Stimulated activated naive B cell treated with anti-CD40 and anti-IgM and Interleukin-4, amounts not matched to agents 10 μg/mL and 1 μg/mL and 100 μg/mL, for 72 hours (primary cell): ENCODE data around the gene PRDM2.
"Not testable (repeated sequence)": the region's sequence is repeated elsewhere in the genome, so short reads cannot be mapped to it uniquely, and the experiment has no call there.

ENCODE experiments used
- ATAC-seq, 2 donors: fragments of 150-1000 bp; cut with Tn5 transposase; replicated peaks; 2 replicates each; pipeline ENCODE4 v1.10.0; 2021; ENCODE audit warnings: moderate library complexity in 1 of 2
- DNase-seq: peaks from one replicate; pipeline ENCODE4 v3.0.0; 2021
- H3K27ac Mint-ChIP-seq: one replicate; pipeline ENCODE4 v1.8.0; 2022; ENCODE audit warnings: mild to moderate bottlenecking, mixed read lengths
- H3K27me3 Mint-ChIP-seq, 2 donors: one replicate each; pipeline ENCODE4 v1.8.0; 2022; ENCODE audit warnings: mixed read lengths in 2 of 2
- H3K36me3 Mint-ChIP-seq, 2 donors: one replicate each; pipeline ENCODE4 v1.8.0; 2022; ENCODE audit warnings: mixed read lengths in 2 of 2, mild to moderate bottlenecking in 1 of 2
- H3K4me1 Mint-ChIP-seq, 2 donors: one replicate each; pipeline ENCODE4 v1.8.0; 2022; ENCODE audit warnings: mixed read lengths in 2 of 2, mild to moderate bottlenecking in 1 of 2
- H3K4me3 Mint-ChIP-seq, 2 donors: one replicate each; pipeline ENCODE4 v1.8.0; 2022; ENCODE audit warnings: mild to moderate bottlenecking in 2 of 2, mixed read lengths in 2 of 2, moderate library complexity in 1 of 2
- H3K9me3 Mint-ChIP-seq, 2 donors: one replicate each; pipeline ENCODE4 v1.8.0; 2022; ENCODE audit warnings: mixed read lengths in 2 of 2, mild to moderate bottlenecking in 1 of 2

PRDM2 gene

GRCh38 chr1:13707164-13707563 is 7.2 kb downstream of the PRDM2 start:
- peaks cover 4 to 5% of the 10 kb centered on the region in 2 donors for H3K9me3 Mint-ChIP-seq
- no peak overlapping the region for H3K4me3 Mint-ChIP-seq
- H3K27ac Mint-ChIP-seq = no peak overlapping the region
- no peak for ATAC-seq
- DNase-seq = no peak
- H3K36me3 Mint-ChIP-seq = peaks cover 20 to 38% of the 10 kb centered on the region in 2 donors
- H3K4me1 Mint-ChIP-seq = peaks cover 43 to 79% of the 10 kb centered on the region in 2 donors
- no peaks in the 10 kb centered on the region for H3K27me3 Mint-ChIP-seq

- DNase-seq = no peak
- no peak for ATAC-seq
- Mint-ChIP-seq H3K9me3 (peaks cover 4 to 5% of the 10 kb centered on the region in 2 donors), H3K4me1 (peaks cover 45 to 79% of the 10 kb centered on the region in 2 donors), H3K4me3 (no peak overlapping the region), H3K36me3 (peaks cover 20 to 38% of the 10 kb centered on the region in 2 donors), H3K27ac (peak overlapping the region; percentile 47), H3K27me3 (no peaks in the 10 kb centered on the region)
Measured at GRCh38 chr1:13708380-13708982, 8.5 kb downstream of the PRDM2 start.

GRCh38 chr1:13710086-13710485 is 10.1 kb downstream of the PRDM2 start:
- H3K4me1 Mint-ChIP-seq = peaks cover 43 to 80% of the 10 kb centered on the region in 2 donors
- DNase-seq = no peak
- H3K4me3 Mint-ChIP-seq = no peak overlapping the region

GRCh38 chr1:13714851-13715250 is 14.9 kb downstream of the PRDM2 start:
- H3K4me1 Mint-ChIP-seq = peaks cover 38 to 61% of the 10 kb centered on the region in 2 donors
- no peak overlapping the region for H3K4me3 Mint-ChIP-seq

More at GRCh38 chr1:13710086-13710485, 10.1 kb downstream of the PRDM2 start:
- Mint-ChIP-seq H3K27ac (peak overlapping the region; percentile 37), H3K27me3 (no peaks in the 10 kb centered on the region), H3K36me3 (peaks cover 20 to 34% of the 10 kb centered on the region in 2 donors), H3K9me3 (peaks cover 4 to 5% of the 10 kb centered on the region in 2 donors)
- ATAC-seq = no peak

GRCh38 chr1:13715616-13716287 is 15.8 kb downstream of the PRDM2 start:
- DNase-seq = not testable (repeated sequence)

More at GRCh38 chr1:13714851-13715250, 14.9 kb downstream of the PRDM2 start:
- ATAC-seq (no peak), DNase-seq (no peak)
- Mint-ChIP-seq H3K27ac (no peak overlapping the region), H3K36me3 (peaks cover 24 to 39% of the 10 kb centered on the region in 2 donors), H3K9me3 (peaks cover 0 to 2% of the 10 kb centered on the region in 2 donors), H3K27me3 (no peaks in the 10 kb centered on the region)

GRCh38 chr1:13722808-13723360 is 22.9 kb downstream of the PRDM2 start:
- H3K27me3 Mint-ChIP-seq = no peaks in the 10 kb centered on the region
- peak overlapping the region; percentile 76 for H3K27ac Mint-ChIP-seq
- peaks cover 23 to 57% of the 10 kb centered on the region in 2 donors for H3K36me3 Mint-ChIP-seq
- no peak for DNase-seq
- peaks cover 0 to 1% of the 10 kb centered on the region in 2 donors for H3K9me3 Mint-ChIP-seq
- no peak overlapping the region for H3K4me3 Mint-ChIP-seq
- H3K4me1 Mint-ChIP-seq = peaks cover 58 to 71% of the 10 kb centered on the region in 2 donors
- ATAC-seq = no peak

More at GRCh38 chr1:13715616-13716287, 15.8 kb downstream of the PRDM2 start:
- H3K4me3 Mint-ChIP-seq, H3K27ac Mint-ChIP-seq, H3K27me3 Mint-ChIP-seq, ATAC-seq, H3K9me3 Mint-ChIP-seq: not testable (repeated sequence)
- H3K36me3 Mint-ChIP-seq = peaks cover 26 to 44% of the 10 kb centered on the region in 2 donors
- peaks cover 37 to 58% of the 10 kb centered on the region in 2 donors for H3K4me1 Mint-ChIP-seq

GRCh38 chr1:13723810-13724209 is 23.8 kb downstream of the PRDM2 start:
- H3K27ac Mint-ChIP-seq = peak overlapping the region; percentile 97
- DNase-seq = no peak

GRCh38 chr1:13725714-13726175 is 25.8 kb downstream of the PRDM2 start:
- H3K4me1 Mint-ChIP-seq = peaks cover 64 to 80% of the 10 kb centered on the region in 2 donors
- H3K36me3 Mint-ChIP-seq = peaks cover 13 to 47% of the 10 kb centered on the region in 2 donors
- peak overlapping the region; percentile 97 for H3K27ac Mint-ChIP-seq
- ATAC-seq = peak; percentile 44 to 52
- no peaks in the 10 kb centered on the region for H3K27me3 Mint-ChIP-seq
- peak overlapping the region; percentile 10 to 24 for H3K4me3 Mint-ChIP-seq
- H3K9me3 Mint-ChIP-seq = peaks cover 0 to 1% of the 10 kb centered on the region in 2 donors
- DNase-seq = peak; percentile 46

More at GRCh38 chr1:13723810-13724209, 23.8 kb downstream of the PRDM2 start:
- H3K36me3 Mint-ChIP-seq = peaks cover 18 to 54% of the 10 kb centered on the region in 2 donors
- ATAC-seq = no peak
- H3K27me3 Mint-ChIP-seq = no peaks in the 10 kb centered on the region
- no peak overlapping the region for H3K4me3 Mint-ChIP-seq
- peaks cover 0 to 1% of the 10 kb centered on the region in 2 donors for H3K9me3 Mint-ChIP-seq
- H3K4me1 Mint-ChIP-seq = peaks cover 61 to 74% of the 10 kb centered on the region in 2 donors

GRCh38 chr1:13728091-13728715 is 28.2 kb downstream of the PRDM2 start:
- Mint-ChIP-seq H3K27ac (peak overlapping the region; percentile 97), H3K4me3 (peak overlapping the region; percentile 6 to 36), H3K27me3 (no peaks in the 10 kb centered on the region), H3K9me3 (peaks cover 0 to 1% of the 10 kb centered on the region in 2 donors), H3K4me1 (peaks cover 63 to 91% of the 10 kb centered on the region in 2 donors), H3K36me3 (peaks cover 8 to 45% of the 10 kb centered on the region in 2 donors)
- no peak for ATAC-seq
- no peak for DNase-seq

GRCh38 chr1:13730291-13730690 is 30.3 kb downstream of the PRDM2 start:
- Mint-ChIP-seq H3K27me3 (no peaks in the 10 kb centered on the region), H3K9me3 (no peaks in the 10 kb centered on the region), H3K36me3 (peaks cover 9 to 47% of the 10 kb centered on the region in 2 donors), H3K4me3 (peak overlapping the region; percentile 84 to 87), H3K27ac (peak overlapping the region; percentile 97), H3K4me1 (peaks cover 55 to 91% of the 10 kb centered on the region in 2 donors)
- DNase-seq (no peak), ATAC-seq (peak; percentile 0 to 2)

GRCh38 chr1:13730751-13731482 is 30.9 kb downstream of the PRDM2 start:
- peaks cover 13 to 52% of the 10 kb centered on the region in 2 donors for H3K36me3 Mint-ChIP-seq
- peak overlapping the region; percentile 97 for H3K27ac Mint-ChIP-seq
- H3K27me3 Mint-ChIP-seq = no peaks in the 10 kb centered on the region
- H3K4me3 Mint-ChIP-seq = peak overlapping the region; percentile 84 to 87
- no peaks in the 10 kb centered on the region for H3K9me3 Mint-ChIP-seq
- H3K4me1 Mint-ChIP-seq = peaks cover 51 to 91% of the 10 kb centered on the region in 2 donors
- DNase-seq (peak; percentile 90), ATAC-seq (peak; percentile 95 to 97)

GRCh38 chr1:13731897-13732296 is 31.9 kb downstream of the PRDM2 start:
- Mint-ChIP-seq H3K9me3 (no peaks in the 10 kb centered on the region), H3K4me3 (peak overlapping the region; percentile 48 to 87), H3K27ac (peak overlapping the region; percentile 97), H3K4me1 (peaks cover 42 to 82% of the 10 kb centered on the region in 2 donors), H3K36me3 (peaks cover 16 to 46% of the 10 kb centered on the region in 2 donors), H3K27me3 (no peaks in the 10 kb centered on the region)
- DNase-seq (no peak), ATAC-seq (no peak)

GRCh38 chr1:13732971-13733667 is 33.1 kb downstream of the PRDM2 start:
- DNase-seq (no peak), ATAC-seq (no peak)
- peak overlapping the region in 1 of 2 donors; percentile 64 for H3K4me3 Mint-ChIP-seq
- peaks cover 16 to 40% of the 10 kb centered on the region in 2 donors for H3K36me3 Mint-ChIP-seq
- H3K27me3 Mint-ChIP-seq = no peaks in the 10 kb centered on the region
- H3K9me3 Mint-ChIP-seq = no peaks in the 10 kb centered on the region
- peak overlapping the region; percentile 86 for H3K27ac Mint-ChIP-seq
- H3K4me1 Mint-ChIP-seq = peaks cover 37 to 75% of the 10 kb centered on the region in 2 donors
